ENCODE measurements around the gene ITGA1.

- TF ChIP-seq CTCF (conservative IDR thresholded peaks at IDR 0.05 in 1 of 2, IDR thresholded peaks at IDR 0.05 in 1 of 2; ENCODE audit: extremely low read depth in 1 of 2, insufficient read depth in 1 of 2, low read depth in 1 of 2, low read length in 2 of 2) (no peak), EZH2 (IDR thresholded peaks at IDR 0.05; ENCODE audit: borderline replicate concordance, low read length) (no peak)
These were observed 88.7 kb downstream of the ITGA1 start for GRCh38 chr5:52876456-52876855.
